HG03280 (cell line): ENCODE data around the gene HHIPL1.

ENCODE experiments used
- ATAC-seq: cut with Tn5 transposase; IDR thresholded peaks from one replicate; pipeline ENCODE4 v1.9.1; 2021; ENCODE audit warnings: mild to moderate bottlenecking, moderate library complexity; ENCODE audit not compliant: unreplicated experiment

The HHIPL1 gene

GRCh38 chr14:99686557-99687283 lies 41.8 kb downstream of the HHIPL1 start:
- ATAC-seq, result no peak

- no peak for ATAC-seq
Observed at GRCh38 chr14:99687284-99688209, 42.6 kb downstream of the HHIPL1 start.

GRCh38 chr14:99688210-99688581 lies 43.3 kb downstream of the HHIPL1 start:
- ATAC-seq, result no peak

GRCh38 chr14:99688629-99689028 lies 43.7 kb downstream of the HHIPL1 start:
- no peak for ATAC-seq

- ATAC-seq, result no peak
Observed at GRCh38 chr14:99689266-99690236, 44.6 kb downstream of the HHIPL1 start.

GRCh38 chr14:99690636-99691035 lies 45.7 kb downstream of the HHIPL1 start:
- ATAC-seq, result no peak

- no peak for ATAC-seq
Observed at GRCh38 chr14:99691111-99691885, 46.4 kb downstream of the HHIPL1 start.

GRCh38 chr14:99693918-99694317 lies 49.0 kb downstream of the HHIPL1 start:
- ATAC-seq, result no peak

- no peak for ATAC-seq
Observed at GRCh38 chr14:99696929-99697328, 52.0 kb downstream of the HHIPL1 start.

GRCh38 chr14:99698236-99698635 lies 53.3 kb downstream of the HHIPL1 start:
- ATAC-seq, result no peak

GRCh38 chr14:99698642-99699041 lies 53.7 kb downstream of the HHIPL1 start:
- ATAC-seq, result no peak

GRCh38 chr14:99699085-99699760 lies 54.3 kb downstream of the HHIPL1 start:
- no peak for ATAC-seq

- ATAC-seq, result no peak
Observed at GRCh38 chr14:99699861-99700260, 54.9 kb downstream of the HHIPL1 start.

- ATAC-seq, result no peak
Observed at GRCh38 chr14:99700379-99700778, 55.5 kb downstream of the HHIPL1 start.

GRCh38 chr14:99701260-99701659 lies 56.3 kb downstream of the HHIPL1 start:
- no peak for ATAC-seq

GRCh38 chr14:99702115-99702514 lies 57.2 kb downstream of the HHIPL1 start:
- ATAC-seq, result no peak

- ATAC-seq, result no peak
Observed at GRCh38 chr14:99703381-99703780, 58.5 kb downstream of the HHIPL1 start.

- no peak for ATAC-seq
Observed at GRCh38 chr14:99704037-99704436, 59.1 kb downstream of the HHIPL1 start.

- no peak for ATAC-seq
Observed at GRCh38 chr14:99706107-99706900, 61.4 kb downstream of the HHIPL1 start.
